GM11168 (cell line): ENCODE data around the gene P3H2.
"Not testable (repeated sequence)": the region's sequence is repeated elsewhere in the genome, so short reads cannot be mapped to it uniquely, and the experiment has no call there.

Source experiments
- in situ Hi-C: fragments of 300-500 bp; cut with MboI; formaldehyde crosslinking; loops from one replicate; pipeline ENCODE4 v1.12.0; 2022; ENCODE audit warnings: low sequenced_read_pairs; ENCODE audit not compliant: unreplicated experiment

The P3H2 gene

GRCh38 chr3:190092250-190092649 lies 28.4 kb downstream of the P3H2 start:
- in situ Hi-C loops: no loop called here

- in situ Hi-C loops: no loop called here
Measured at GRCh38 chr3:190089711-190090110, 31.0 kb downstream of the P3H2 start.

- in situ Hi-C loops: no loop called here
Measured at GRCh38 chr3:190088890-190089289, 31.8 kb downstream of the P3H2 start.

GRCh38 chr3:190086191-190086590 lies 34.5 kb downstream of the P3H2 start:
- in situ Hi-C loops: no loop called here

- in situ Hi-C loops: no loop called here
Measured at GRCh38 chr3:190084983-190085382, 35.7 kb downstream of the P3H2 start.

GRCh38 chr3:190083635-190084034 lies 37.1 kb downstream of the P3H2 start:
- in situ Hi-C loops: no loop called here

- in situ Hi-C loops: no loop called here
Measured at GRCh38 chr3:190081389-190081788, 39.3 kb downstream of the P3H2 start.

GRCh38 chr3:190079173-190079572 lies 41.5 kb downstream of the P3H2 start:
- in situ Hi-C loops: not testable (repeated sequence)

- in situ Hi-C loops: no loop called here
Measured at GRCh38 chr3:190077395-190078045, 43.2 kb downstream of the P3H2 start.

GRCh38 chr3:190076601-190077394 lies 43.9 kb downstream of the P3H2 start:
- in situ Hi-C loops: no loop called here

- in situ Hi-C loops: no loop called here
Measured at GRCh38 chr3:190076136-190076535, 44.6 kb downstream of the P3H2 start.

GRCh38 chr3:190074817-190075216 lies 45.9 kb downstream of the P3H2 start:
- in situ Hi-C loops: no loop called here

- in situ Hi-C loops: no loop called here
Measured at GRCh38 chr3:190073264-190074008, 47.3 kb downstream of the P3H2 start.

GRCh38 chr3:190072856-190073255 lies 47.8 kb downstream of the P3H2 start:
- in situ Hi-C loops: no loop called here

- in situ Hi-C loops: not testable (repeated sequence)
Measured at GRCh38 chr3:190071921-190072320, 48.8 kb downstream of the P3H2 start.

- in situ Hi-C loops: no loop called here
Measured at GRCh38 chr3:190070622-190071347, 49.9 kb downstream of the P3H2 start.

GRCh38 chr3:190065204-190065603 lies 55.5 kb downstream of the P3H2 start:
- in situ Hi-C loops: no loop called here

GRCh38 chr3:190064659-190065058 lies 56.0 kb downstream of the P3H2 start:
- in situ Hi-C loops: no loop called here

GRCh38 chr3:190064112-190064511 lies 56.6 kb downstream of the P3H2 start:
- in situ Hi-C loops: no loop called here

GRCh38 chr3:190063490-190063889 lies 57.2 kb downstream of the P3H2 start:
- in situ Hi-C loops: no loop called here
